Effector CD4-positive, alpha-beta T cell (primary cell): ENCODE results near the gene MXI1.
A peak's percentile ranks its signal among the peaks of the same experiment; 100 is the strongest.
"Not testable (repeated sequence)": the region's sequence is repeated elsewhere in the genome, so short reads cannot be mapped to it uniquely, and the experiment has no call there.

ENCODE experiments used
- DNase-seq: peaks from one replicate; pipeline ENCODE4 v3.0.0-alpha.2; 2020

Gene MXI1

DNA sequence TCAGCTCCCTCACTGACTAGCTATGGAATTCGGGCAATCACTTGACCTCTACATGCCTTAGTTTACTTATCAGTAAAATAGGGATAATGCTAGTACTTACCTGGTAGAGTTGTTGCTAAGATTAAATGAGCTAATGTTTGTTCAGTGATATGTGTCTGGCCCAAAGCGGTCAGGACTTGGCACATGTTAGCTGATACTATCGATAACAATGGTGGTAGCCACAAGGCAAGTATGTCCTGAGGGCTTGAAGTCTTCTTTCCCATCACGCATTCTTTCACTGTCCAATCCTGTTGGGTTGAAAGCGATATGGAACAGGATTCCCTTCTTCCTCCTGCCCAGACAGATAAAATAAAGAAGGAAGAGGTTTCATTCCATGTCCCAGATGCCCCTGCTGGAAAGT lies 25.5 kb upstream of the MXI1 start:
- DNase-seq: no peak

DNA sequence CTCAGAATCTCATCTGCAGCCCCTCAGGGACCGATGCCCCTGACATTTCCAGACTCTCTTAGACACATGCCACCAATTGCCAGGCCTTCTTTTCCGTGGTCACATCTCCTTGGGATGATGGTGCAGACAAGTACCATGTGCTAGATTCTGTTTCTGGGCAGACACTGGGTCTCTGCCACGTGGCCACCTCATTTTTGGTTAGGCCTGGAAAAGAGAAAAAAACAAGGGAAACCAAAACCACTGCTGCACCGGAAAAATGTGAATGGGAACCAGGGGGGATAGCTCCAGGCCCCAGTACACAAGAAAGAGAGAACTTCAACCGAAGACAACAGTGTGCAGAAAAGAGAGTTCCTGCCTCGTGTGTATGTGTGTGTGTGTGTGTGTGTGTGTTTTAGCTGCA lies 23.0 kb upstream of the MXI1 start:
- DNase-seq: no peak

DNA sequence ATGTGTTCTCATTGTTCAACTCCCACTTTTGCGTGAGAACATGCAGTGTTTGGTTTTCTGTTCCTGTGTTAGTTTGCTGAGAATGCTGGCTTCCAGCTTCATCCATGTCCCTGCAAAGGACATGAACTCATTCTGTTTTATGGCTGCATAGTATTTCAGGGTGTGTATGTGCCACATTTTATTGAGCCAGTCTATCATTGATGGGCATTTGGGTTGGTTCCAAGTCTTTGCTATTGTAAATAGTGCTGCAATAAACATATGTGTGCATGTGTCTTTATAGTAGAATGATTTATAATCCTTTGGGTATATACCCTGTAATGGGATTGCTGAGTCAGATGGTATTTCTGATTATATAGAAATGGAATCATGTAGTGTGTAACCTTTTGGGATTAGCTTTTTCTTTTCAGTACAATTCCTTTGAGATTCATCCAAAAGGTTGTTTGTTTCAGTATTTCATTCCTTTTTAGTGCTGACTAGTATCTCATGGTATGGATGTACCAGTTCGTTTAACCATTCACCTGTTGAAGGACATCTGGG lies 21.7 kb upstream of the MXI1 start:
- not testable (repeated sequence) for DNase-seq

DNA sequence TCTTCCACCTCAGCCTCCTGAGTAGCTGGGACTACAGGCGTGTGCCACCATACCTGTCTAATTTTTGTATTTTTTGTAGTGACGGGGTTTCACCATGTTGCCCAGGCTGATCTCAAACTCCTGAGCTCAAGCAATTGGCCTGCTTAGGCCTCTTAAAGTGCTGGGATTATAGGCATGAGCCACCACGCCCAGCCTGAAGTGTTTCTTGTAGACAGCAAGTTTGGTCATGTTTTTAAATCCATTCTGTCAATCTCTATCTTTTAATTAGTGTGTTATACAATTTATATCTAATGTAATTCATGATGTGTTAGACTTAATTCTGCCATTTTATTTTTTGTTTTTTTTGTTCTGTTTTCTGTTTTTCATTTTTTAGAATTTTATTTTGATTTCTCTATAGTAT lies 17.2 kb upstream of the MXI1 start:
- no peak for DNase-seq

DNA sequence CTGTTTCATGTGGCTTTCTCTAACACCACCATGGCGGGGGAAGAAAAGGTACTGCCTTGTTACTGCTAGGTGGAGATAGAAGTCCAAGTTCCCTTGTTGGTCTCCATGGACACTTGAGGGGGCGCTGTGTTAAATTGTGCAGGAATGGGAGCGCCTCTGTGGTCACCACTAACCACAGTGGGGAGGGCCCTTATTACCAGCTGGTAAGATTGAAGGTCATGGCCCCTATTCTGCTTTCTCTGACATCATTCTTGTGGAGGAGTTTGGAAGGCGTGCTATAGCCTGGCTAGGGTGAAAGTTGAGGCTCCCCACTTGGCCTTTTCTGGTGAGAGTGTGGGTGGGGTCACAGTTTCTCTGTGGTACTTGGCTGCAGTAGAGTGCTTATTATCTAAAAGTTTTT lies 14.9 kb upstream of the MXI1 start:
- no peak for DNase-seq

DNA sequence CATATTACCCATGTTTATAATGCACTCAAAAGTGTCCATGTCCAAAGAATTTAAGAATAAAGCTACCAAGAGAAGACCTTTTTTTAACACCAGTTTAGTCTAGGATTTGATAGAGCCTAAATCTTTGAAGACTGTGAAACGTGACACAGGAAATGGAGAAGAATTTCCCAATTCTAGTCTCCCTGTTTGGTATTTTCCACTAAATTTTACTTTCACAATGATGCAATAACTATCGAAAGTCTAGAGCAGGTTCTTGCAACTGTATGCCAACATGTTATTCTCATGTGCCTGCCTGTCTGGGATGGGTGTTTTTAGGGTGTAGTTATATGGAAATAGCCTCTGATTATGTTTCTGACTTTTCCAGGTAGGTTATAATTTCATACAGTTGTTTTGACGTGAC lies 6.9 kb upstream of the MXI1 start:
- no peak for DNase-seq

DNA sequence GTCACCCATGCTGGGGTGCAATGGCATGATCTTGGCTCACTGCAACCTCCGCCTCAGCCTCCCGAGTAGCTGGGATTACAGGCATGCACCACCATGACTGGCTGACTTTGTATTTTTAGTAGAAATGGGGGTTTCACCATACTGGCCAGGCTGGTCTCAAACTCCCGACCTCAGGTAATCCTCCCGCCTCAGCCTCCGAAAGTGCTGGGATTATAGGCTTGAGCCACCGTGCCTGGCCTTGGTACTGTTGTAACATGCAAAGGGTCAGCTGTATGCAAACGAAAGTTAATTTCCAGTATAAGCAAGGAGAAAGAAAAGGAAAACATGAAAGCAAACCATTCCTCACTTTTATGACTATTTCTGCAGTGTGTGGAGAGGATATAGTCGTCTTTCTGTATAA lies 6.4 kb upstream of the MXI1 start:
- not testable (repeated sequence) for DNase-seq

DNA sequence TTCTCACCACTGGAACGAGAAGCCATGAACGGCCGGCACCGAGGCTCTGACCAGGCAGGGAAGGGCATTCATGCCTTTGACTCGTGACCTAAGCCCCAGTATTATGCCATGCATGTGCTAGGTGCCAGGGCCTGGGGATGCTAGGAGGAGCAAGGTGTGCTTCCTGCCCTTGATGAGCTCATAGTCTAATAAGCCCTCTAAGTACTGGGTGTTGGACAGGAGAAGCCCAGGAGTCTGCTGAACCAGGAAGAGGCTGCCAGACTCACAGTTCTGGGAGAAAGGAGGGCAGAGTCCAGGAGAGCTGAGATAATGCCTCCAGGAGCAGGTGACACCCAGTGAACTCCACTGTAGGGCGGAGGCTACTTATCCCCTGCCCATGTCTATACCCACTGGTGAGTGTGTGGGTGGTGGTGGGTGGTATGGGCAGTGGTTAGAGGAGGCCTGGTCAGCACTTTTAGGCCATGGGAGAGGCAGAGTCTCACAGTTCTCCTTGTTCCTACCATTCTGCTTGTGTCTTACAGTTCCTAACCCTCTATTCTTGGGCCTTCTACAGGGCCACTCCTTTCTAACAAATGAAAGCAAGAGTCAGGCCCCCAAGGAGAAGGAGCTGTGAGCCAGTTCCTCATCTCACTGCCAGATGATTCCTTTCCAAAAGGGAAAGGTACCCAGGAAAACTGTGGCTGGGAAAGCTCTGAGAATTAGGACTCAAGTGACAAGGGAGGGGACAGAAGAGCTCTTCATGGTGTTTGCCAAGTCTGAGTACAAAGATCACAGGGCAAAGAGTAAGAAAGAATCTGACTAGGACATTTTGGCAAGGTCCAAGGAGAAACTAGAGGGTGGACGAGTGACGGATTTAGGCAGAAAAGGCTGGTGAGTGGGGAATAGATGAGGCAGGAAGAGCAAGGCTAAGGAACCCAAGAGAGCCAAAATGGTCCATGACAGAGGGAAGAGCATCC lies 3.6 kb upstream of the MXI1 start:
- DNase-seq: no peak

DNA sequence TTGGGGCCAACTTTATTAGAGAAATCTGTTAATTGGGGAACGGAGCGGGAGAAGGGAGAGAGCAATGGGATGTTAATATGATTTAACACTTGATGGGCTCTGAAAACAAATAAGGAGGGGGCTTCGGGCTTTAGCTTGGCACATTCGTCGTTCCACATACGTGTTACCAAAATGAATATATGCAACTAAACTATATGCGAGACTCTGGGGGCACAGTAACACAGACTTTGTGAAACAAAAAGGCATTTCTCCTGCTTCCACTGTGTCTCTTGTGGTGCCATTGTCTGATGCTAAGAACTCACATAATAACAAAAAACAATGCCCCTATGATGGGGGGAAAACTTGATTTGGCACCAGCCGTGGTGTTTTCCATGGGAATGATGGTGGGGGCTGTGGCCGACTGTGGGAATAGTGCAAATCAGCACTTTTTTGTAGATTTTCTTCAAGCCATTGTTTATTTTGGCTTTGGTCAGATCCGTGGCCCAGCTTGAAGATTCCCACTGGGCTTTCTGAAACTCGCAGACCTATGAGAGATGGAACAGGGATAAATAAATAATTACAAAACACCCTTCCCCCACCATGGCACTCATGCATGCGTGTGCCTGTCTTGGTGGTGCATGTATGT lies 2.2 kb upstream of the MXI1 start:
- no peak for DNase-seq

DNA sequence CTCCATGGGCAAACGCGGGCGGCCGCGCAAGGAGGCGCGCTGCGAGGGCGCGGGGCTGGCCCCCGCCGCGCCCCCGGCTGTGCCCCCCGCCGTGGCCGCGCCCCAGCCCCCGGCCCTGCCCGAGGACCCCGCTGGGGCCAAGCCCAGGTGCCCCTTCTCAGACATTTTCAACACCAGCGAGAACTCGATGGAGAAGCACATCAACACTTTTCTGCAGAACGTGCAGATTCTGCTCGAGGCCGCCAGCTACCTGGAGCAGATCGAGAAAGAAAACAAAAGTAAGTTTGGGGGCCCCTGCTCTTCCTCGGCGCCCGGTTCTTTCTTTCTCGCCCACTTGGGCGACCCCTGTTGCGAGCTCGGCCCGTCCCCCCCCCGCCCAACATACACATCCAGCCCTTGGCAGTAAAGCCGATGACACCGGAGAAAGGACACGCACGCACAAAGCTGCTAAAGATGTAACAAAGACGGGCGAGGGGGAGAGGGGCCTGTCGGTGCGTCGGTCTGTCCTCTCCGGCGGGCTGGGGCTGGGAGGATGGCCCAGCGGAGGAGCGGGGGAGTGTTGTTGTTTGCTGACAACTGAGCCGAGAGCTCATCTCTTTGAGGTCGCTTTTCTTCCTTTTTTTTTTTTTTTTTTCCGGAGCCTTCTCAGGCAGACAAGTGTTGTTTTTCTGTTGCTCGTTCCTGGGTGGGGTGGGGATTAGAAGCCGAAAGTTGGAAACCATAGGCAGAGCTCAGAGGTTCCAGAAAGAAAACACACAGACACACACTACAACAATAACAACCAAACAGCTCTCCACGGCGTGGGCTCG lies 604 bp downstream of the MXI1 start:
- DNase-seq: peak; percentile 44

DNA sequence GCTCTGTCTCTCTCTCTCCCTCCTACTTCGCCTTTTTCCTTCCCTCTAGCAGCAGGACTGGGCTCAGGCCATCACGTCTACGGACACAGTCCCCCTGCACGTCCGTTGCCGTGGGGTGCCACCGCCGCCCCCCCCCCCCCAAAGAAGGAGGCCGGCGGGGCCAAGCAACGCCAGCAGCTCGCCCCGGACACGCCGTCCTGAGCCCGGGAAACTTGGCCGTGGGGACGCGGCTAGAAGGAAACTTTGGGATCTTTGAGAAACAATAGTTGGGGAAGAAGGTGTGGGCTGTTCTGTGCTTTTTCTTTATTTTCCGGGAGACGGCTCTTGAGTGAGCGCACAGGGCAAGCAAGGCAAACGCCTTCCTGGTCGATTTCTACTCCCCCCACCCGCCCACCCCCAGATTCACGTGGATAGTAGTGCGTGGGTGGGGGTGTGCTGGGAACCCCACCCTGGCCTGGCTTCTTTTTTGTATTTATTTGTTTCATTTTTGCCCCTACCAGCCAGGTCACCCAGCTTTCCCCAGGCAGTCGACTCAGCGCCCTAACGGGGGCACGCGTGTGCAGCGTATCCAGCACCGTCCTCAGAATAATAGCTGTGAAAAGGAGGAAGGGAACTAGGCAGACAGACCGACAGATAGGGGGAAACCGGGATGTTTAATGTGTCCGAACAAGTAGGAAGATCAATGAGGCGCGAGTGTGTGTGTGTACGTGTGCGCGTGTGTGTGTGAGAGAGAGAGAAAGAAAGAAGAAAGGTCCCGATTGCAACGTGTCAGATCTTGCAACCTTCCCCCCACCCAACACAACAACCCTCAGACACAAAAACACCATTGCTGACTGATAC lies 1.4 kb downstream of the MXI1 start:
- peak; percentile 27 for DNase-seq

DNA sequence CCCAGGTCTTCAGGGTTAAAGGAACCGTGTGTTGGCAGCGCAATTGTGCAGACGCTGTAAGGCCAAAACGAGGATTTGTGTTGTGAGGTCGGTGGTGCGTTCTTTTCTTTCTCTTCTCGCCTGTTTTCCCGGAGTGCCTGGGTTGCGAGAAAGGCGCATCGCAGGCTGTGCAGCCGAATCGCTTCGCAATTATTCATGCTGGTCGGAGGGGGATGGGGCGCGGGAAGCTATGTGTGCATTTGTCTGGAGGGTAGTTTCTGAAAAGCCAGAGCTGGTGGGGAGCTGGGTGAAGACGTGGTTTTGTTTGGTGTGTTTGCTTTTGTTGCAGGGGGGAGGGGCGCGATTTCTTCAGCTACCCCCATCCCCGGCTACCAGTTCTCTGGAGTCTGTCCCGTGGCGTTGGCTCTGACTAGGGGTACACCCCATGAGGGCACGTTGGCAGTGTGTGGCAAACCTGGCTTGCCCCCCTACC lies 2.1 kb downstream of the MXI1 start:
- DNase-seq: peak; percentile 66

DNA sequence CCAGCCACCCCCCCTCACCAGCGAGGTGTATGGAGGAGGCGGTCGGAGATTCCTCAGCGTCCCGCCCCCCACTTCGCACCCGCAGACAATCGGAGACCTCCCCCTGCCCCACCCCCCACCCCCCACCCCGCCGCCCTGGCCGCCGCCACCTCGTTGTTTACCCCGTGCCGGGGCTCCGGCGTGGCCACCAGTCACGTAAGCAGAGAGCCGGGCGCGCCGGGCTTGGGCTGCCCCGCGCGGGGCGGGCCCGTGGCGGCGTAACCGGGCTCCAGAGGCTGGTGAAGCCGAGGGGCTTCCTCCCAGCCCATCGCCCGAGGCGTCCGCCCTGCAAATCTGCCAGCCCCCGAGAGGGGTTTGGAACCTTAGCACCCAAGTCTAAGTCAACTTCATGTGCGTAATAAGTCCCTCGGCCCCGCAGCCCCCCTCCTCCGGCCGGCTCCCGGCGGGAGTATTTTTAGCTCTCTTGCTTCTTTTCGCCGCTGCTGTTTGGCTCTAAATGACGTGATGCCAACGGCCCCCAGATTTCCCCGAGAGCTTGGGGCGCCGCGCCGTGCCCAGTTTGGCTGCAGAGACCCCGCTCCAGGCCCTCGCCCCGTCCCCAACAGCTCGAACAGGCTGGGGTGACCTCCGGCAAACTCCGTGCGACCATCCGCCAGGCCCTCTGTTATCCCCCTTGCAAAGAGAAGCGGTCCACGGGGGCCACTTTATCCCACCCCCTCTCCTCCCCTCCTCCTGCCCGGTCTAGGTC lies 2.7 kb downstream of the MXI1 start:
- no peak for DNase-seq

DNA sequence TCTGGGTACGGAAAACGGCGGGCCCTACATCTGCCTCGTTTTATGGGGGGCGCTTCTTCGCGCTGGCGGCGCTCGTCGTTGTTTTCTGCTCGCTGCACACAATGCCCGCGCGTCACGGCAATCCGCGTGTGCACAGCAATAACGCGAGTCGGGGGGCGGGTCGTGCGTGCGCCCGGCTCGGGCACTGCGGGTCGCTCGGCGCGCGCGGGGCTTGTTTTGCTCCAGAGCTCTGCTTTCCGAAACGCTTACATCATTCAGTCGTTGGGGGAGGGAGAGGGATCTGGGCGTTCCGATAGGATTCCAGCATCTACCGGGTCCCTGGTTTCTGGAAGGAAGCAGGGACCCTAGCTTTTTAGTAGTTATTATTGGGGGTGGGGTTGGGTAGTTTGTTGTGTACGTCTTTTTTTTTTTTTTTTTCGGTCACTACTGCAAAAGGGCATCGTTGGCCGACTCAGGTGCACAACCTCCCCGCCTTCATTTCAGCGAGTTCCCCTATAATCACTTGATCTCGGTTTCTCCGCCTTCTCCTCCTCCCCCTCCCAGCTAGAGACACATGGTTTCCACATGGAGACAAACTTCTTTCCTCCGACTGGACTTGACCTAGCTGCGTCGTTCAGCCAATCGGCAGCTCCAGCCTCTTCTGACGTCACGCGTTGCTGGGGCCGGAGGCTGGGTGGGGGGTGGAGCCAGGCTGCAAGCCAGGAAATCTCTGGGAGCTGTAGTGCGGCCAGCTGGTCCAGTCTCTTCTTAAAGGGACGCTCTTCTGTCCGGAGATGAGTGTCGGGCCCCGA lies 3.5 kb downstream of the MXI1 start:
- peak; percentile 87 for DNase-seq

DNA sequence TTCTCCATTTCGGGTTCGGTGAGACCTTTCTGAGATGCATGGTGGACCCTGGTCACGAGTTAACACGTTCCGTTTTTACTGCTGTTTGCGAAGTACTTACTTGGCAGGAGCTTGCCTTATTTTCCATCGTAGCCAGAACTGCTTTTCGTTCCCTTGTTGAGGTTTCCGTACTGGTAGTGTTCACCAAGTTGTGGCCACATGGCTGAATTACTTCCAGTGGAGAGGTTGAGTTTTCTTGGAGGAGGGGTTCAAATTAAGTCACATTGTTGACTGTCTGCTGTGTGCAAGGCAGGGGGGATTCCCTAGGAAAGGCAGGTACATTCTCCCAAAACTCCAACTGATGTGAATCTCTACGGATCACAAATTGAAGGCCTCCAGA lies 4.0 kb downstream of the MXI1 start:
- no peak for DNase-seq

DNA sequence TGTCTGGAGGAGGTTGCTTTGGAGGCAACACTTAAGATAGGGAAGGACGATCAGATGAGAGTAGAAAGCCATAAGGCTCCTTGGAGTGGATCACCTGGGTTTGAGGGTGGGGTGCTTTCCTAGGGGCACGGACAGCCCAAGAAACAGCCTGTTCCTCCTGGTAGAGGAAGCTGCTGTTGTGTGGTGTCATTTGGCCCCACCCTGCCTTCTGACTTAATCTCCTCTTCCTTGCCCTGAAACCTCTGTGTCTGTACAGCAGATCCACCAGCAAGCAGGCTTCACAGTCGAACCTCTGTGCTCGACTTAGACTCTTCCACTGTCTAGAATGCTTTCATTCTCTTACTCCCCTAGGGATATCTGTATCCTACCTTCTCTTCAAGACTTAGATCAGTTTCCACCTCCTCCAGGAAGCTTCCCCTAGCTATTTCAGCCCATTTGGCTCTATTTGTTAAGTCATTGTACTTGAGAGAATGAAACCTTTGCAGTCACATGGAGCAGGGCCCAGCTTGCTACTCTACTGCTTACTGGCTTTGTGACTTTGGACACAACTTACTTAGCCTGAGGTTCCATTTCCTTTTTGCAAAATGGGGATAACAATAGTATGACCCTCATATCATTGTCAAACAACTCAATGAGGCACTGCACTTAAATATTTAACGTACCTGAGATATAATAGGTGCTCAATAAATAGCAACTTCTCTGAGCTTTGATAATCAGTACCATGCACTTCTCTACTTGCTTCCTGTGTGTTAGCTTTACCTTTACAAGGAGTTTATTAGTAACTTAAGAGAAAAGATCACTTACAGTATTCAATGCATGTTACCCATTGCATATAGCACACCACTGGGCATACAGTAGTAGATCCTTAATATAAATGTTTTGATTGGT lies 5.0 kb downstream of the MXI1 start:
- peak; percentile 41 for DNase-seq

DNA sequence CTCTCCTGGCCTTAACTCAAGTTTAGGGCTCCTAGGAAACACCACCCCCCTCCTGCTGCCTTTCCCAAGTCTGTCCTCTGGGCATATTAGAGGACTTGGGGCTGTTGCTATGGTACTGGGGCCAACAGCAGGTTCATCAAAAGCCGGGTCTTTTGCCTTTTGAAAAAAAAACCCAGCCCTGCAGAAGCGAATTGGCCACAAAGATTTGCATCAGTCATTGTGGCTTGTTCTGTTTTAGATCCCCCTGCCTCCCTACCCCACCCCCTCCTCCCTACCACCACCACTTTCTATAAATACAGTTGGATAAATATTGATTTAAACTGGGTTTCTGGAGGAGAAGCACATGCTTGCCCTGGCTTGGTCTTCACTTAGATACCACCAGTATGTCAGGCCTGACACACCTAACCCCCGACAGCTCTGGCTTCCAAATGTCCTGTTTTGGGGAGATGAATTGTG lies 7.0 kb downstream of the MXI1 start:
- DNase-seq: no peak

DNA sequence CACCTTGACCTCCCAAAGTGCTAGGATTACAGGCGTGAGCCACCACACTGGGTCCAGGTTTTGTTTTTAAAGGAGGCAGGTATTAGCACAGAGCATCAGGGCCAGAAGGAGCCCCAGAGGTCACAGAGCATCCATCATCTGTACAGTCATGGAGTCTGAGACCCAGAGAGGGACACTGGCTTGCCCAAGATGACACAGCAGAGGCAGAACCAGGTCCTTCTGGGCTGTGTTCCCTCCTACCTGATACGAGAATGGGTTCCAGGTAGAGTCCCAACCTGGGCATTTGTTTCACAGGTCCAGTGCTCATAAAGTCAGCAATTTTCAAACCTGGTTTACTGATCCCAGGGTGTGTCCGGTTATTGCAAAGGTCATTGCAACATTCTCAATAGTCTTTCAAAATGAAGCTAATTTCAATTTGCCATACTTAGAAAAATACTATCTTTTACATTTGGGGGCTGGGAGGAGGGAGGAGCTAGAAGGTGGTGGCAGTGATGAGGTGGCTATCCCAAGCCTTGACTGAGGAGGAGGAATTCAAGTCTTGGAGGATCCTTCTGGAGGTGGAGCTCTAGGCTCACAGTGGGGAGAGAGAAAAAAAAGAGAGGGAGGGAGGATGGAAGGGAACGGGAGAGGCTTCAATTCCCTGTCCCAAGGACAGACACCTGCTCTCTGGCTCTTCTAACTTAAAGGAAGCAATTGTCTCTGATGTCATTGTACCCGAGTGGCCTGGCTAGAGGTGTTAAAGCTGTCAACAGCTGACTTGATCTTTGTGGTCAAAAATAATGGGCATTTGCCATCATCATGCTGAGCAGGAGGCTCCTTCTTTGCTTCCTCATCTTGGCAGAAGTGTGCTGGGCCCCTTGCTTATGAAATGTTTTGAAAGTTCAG lies 8.1 kb downstream of the MXI1 start:
- DNase-seq: no peak
